Effector memory CD8-positive, alpha-beta T cell (primary cell): Measurements from ENCODE around the gene LRRFIP2.
"Not testable (repeated sequence)": the region's sequence is repeated elsewhere in the genome, so short reads cannot be mapped to it uniquely, and the experiment has no call there.

ENCODE experiments used
- ATAC-seq: fragments of 150-1000 bp; cut with Tn5 transposase; replicated peaks from 2 replicates; pipeline ENCODE4 v1.10.0; 2021; ENCODE audit warnings: mild to moderate bottlenecking, moderate library complexity
- DNase-seq, 3 experiments: peaks; one replicate each; pipeline ENCODE4 v3.0.0; 2021
- H3K27ac Mint-ChIP-seq, 2 donors: one replicate each; pipeline ENCODE4 v1.8.0; 2022; ENCODE audit warnings: mild to moderate bottlenecking in 2 of 2, mixed read lengths in 2 of 2, moderate library complexity in 2 of 2
- H3K27me3 Mint-ChIP-seq, 2 donors: one replicate each; pipeline ENCODE4 v1.8.0; 2022; ENCODE audit warnings: mixed read lengths in 2 of 2
- H3K36me3 Mint-ChIP-seq: one replicate; pipeline ENCODE4 v1.8.0; 2022; ENCODE audit warnings: mild to moderate bottlenecking, moderate library complexity, mixed read lengths; ENCODE audit not compliant: insufficient read depth
- H3K4me1 Mint-ChIP-seq, 2 donors: one replicate each; pipeline ENCODE4 v1.8.0; 2022; ENCODE audit warnings: low read depth in 2 of 2, mixed read lengths in 2 of 2
- H3K4me3 Mint-ChIP-seq, 2 donors: one replicate each; pipeline ENCODE4 v1.8.0; 2022; ENCODE audit warnings: mild to moderate bottlenecking in 2 of 2, mixed read lengths in 2 of 2, moderate library complexity in 2 of 2
- H3K9me3 Mint-ChIP-seq, 2 donors: one replicate each; pipeline ENCODE4 v1.8.0; 2022; ENCODE audit warnings: mixed read lengths in 2 of 2
- total RNA-seq, 9 experiments: gene quantifications; one replicate each; lab custom pipeline; 2026; lab: John Stamatoyannopoulos, UW

Gene LRRFIP2, protein sequence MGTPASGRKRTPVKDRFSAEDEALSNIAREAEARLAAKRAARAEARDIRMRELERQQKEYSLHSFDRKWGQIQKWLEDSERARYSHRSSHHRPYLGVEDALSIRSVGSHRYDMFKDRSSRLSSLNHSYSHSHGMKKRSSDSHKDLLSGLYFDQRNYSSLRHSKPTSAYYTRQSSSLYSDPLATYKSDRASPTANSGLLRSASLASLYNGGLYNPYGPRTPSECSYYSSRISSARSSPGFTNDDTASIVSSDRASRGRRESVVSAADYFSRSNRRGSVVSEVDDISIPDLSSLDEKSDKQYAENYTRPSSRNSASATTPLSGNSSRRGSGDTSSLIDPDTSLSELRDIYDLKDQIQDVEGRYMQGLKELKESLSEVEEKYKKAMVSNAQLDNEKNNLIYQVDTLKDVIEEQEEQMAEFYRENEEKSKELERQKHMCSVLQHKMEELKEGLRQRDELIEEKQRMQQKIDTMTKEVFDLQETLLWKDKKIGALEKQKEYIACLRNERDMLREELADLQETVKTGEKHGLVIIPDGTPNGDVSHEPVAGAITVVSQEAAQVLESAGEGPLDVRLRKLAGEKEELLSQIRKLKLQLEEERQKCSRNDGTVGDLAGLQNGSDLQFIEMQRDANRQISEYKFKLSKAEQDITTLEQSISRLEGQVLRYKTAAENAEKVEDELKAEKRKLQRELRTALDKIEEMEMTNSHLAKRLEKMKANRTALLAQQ
- 42.4 to 87.7 (median 63.8) reads per million in 9 experiments for total RNA-seq

GRCh38 chr3:37174532-37175126 is at the start of gene LRRFIP2:
Gene LRRFIP2 (minus strand): TSS chr3:37174582. CDS start chr3:37148983, 25,599 bp downstream.
- DNase-seq (no peak), ATAC-seq (peak; percentile 23)
- Mint-ChIP-seq H3K4me3 (peak within 1 kb of the TSS; percentile 86 to 89), H3K4me1 (peaks cover 23 to 54% of the 10 kb centered on the region in 2 donors), H3K27ac (peak within 1 kb of the TSS; percentile 81 to 86), H3K36me3 (peaks cover 11% of the 10 kb centered on the region), H3K9me3 (no peaks in the 10 kb centered on the region), H3K27me3 (no peaks in the 10 kb centered on the region)

DNA sequence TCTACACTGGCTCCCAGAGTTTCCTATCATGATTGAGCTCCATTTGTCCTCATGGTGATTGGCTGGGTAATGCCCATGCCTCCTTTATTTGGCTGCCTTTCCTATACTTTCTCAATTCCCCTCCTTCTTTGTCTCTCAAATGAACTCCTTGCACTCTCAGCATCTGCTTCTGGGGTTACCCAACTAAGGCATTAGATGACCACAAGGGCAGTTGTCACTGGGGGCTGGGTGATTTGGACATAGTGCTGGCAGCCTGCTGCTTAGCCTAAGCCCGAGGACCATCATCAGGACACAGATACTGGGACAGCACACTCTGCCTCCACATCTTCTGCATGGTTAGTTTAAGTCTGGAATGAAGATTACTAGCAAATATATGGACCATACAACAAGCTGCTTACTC is 49.2 kb upstream of the LRRFIP2 start:
- DNase-seq (no peak), ATAC-seq (no peak)
- Mint-ChIP-seq H3K36me3 (peaks cover 7% of the 10 kb centered on the region), H3K27me3 (no peaks in the 10 kb centered on the region), H3K4me1 (peaks cover 37 to 49% of the 10 kb centered on the region in 2 donors), H3K4me3 (peak overlapping the region in 1 of 2 donors; percentile 11), H3K9me3 (no peaks in the 10 kb centered on the region), H3K27ac (no peak overlapping the region)

GRCh38 chr3:37223141-37223558 is 48.8 kb upstream of the LRRFIP2 start:
- H3K27ac Mint-ChIP-seq = peak overlapping the region in 1 of 2 donors; percentile 17

DNA sequence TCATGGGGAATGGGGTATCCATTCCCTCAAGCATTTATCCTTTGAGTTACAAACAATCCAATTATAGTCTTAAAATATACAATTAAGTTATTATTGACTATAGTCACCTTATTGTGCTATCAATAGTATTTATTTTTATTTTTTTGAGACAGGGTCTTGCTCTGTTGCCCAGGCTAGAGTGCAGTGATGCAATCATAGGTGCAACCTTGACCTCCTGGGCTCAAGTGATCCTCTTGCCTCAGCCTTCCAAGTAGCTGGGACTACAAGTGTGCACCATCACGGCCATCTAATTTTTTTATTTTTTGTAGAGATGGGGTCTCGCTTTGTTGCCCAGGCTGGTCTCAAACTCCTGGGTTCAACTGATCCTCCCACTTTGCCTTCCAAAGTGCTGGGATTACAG is 48.2 kb upstream of the LRRFIP2 start:
- H3K27me3 Mint-ChIP-seq, DNase-seq, ATAC-seq, H3K9me3 Mint-ChIP-seq, H3K4me3 Mint-ChIP-seq, H3K36me3 Mint-ChIP-seq: not testable (repeated sequence)
- Mint-ChIP-seq H3K4me1 (peaks cover 36 to 42% of the 10 kb centered on the region in 2 donors), H3K27ac (peak overlapping the region in 1 of 2 donors; percentile 17)

More at GRCh38 chr3:37223141-37223558, 48.8 kb upstream of the LRRFIP2 start:
- Mint-ChIP-seq H3K36me3 (peaks cover 8% of the 10 kb centered on the region), H3K4me1 (peaks cover 36 to 48% of the 10 kb centered on the region in 2 donors), H3K9me3 (no peaks in the 10 kb centered on the region), H3K4me3 (peak overlapping the region in 1 of 2 donors; percentile 12), H3K27me3 (no peaks in the 10 kb centered on the region)
- ATAC-seq (no peak), DNase-seq (no peak)

DNA sequence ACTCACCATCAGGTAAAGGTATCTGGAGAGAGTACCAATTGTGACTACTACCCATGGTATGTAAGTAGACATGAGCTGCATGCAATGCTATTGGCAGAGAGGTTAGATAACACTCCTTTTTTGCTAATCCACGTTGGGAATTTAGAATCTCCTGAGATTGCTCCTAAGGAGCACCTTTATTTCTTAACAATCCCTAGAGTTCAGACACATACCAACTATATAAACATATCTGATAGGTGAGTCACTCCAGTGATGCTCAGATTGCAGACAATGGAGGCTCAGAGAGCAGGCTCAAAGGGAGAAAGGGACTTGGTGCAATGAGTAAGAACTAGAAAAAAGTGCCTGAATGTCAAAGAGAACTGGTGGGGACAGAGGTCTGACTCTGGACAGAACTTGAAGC is 47.0 kb upstream of the LRRFIP2 start:
- H3K27me3 Mint-ChIP-seq = no peaks in the 10 kb centered on the region
- peaks cover 6% of the 10 kb centered on the region for H3K36me3 Mint-ChIP-seq
- no peaks in the 10 kb centered on the region for H3K9me3 Mint-ChIP-seq
- peaks cover 44 to 47% of the 10 kb centered on the region in 2 donors for H3K4me1 Mint-ChIP-seq
- H3K27ac Mint-ChIP-seq = peak overlapping the region in 1 of 2 donors; percentile 68
- no peak overlapping the region for H3K4me3 Mint-ChIP-seq
- ATAC-seq (no peak), DNase-seq (no peak)

DNA sequence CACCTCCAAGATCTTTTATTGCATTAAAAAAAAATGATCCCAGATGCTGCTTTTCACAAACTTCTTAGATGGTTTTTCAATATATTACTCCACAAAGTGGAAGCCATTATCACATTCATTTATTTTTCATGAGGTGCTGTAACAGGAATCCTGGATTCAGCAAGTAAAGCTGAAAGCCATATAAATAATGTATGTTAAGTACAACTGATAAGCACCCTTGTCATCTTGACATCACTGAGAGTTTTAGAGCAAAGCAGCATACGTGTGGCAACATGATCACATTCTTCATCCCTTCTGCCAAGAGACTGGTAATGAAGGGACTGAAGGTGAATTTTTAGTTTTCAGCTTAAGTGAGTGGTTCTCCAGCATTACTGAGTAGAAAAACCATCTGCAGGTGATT is 44.9 kb upstream of the LRRFIP2 start:
- Mint-ChIP-seq H3K4me3 (peak overlapping the region; percentile 78 to 80), H3K27me3 (no peaks in the 10 kb centered on the region), H3K4me1 (peaks cover 51 to 56% of the 10 kb centered on the region in 2 donors), H3K36me3 (peaks cover 9% of the 10 kb centered on the region), H3K9me3 (no peaks in the 10 kb centered on the region), H3K27ac (peak overlapping the region; percentile 86 to 91)
- ATAC-seq (no peak), DNase-seq (no peak)

DNA sequence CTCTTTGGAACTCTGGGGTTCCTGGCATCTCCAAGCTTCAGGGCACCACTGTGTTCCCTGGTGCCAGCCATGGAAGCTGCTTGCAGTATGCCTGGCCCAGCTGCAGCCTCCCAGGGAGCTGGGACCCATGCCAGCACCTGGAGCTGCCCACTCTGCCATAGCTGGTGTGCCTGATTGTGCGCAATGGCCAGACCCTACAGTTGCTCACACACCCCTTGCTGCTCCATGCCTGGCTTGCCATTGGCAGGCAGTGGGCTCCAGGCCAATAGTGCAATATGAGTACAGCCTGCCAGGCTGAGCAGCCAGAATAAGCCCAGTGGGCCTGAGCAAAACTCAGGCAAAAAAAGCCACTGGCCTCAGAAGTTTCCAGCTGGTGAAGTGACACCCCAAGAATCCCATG is 43.8 kb upstream of the LRRFIP2 start:
- ATAC-seq (no peak), DNase-seq (no peak)

GRCh38 chr3:37217098-37217849 is 42.9 kb upstream of the LRRFIP2 start:
- H3K9me3 Mint-ChIP-seq = no peaks in the 10 kb centered on the region
- H3K4me1 Mint-ChIP-seq = peaks cover 44 to 46% of the 10 kb centered on the region in 2 donors
- peaks cover 9% of the 10 kb centered on the region for H3K36me3 Mint-ChIP-seq
- DNase-seq (peak; percentile 9 to 34 (median 28)), ATAC-seq (peak; percentile 77)
- no peaks in the 10 kb centered on the region for H3K27me3 Mint-ChIP-seq
- peak overlapping the region; percentile 82 to 86 for H3K27ac Mint-ChIP-seq
- H3K4me3 Mint-ChIP-seq = peak overlapping the region; percentile 78 to 80

More for the DNA sequence above, 43.8 kb upstream of the LRRFIP2 start:
- H3K9me3 Mint-ChIP-seq = no peaks in the 10 kb centered on the region
- peaks cover 49 to 51% of the 10 kb centered on the region in 2 donors for H3K4me1 Mint-ChIP-seq
- peaks cover 9% of the 10 kb centered on the region for H3K36me3 Mint-ChIP-seq
- peak overlapping the region; percentile 78 to 80 for H3K4me3 Mint-ChIP-seq
- H3K27me3 Mint-ChIP-seq = no peaks in the 10 kb centered on the region
- peak overlapping the region; percentile 86 to 91 for H3K27ac Mint-ChIP-seq

DNA sequence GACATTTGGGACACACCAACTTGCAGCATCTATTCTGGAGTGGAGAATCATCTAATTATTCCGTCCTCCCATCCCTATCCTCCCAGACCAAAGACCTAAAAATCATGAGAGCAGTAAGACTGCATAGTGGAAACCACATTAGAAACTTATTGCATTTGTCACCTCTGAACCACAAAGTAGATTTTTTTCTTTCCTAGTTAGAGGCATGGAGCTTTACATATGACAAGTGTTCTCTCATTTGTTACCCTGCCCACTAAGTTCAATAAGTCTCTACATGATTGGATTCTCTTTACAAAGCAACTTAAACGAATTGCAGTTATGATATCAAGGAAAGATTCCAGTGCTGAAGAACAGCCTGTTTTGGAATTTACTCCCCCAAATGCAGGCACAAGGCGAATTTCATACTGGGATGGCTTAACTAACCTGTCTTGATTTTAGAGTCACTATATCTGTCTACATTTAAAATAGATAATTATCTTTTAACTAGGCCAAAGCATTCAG is 42.3 kb upstream of the LRRFIP2 start:
- Mint-ChIP-seq H3K27me3 (no peaks in the 10 kb centered on the region), H3K36me3 (peaks cover 9% of the 10 kb centered on the region), H3K9me3 (no peaks in the 10 kb centered on the region), H3K4me3 (peak overlapping the region; percentile 78 to 80), H3K27ac (peak overlapping the region; percentile 82 to 86), H3K4me1 (peaks cover 44 to 46% of the 10 kb centered on the region in 2 donors)
- peak; percentile 86 for ATAC-seq
- peak in 2 of 3 experiments; percentile 10 to 35 for DNase-seq

GRCh38 chr3:37214076-37214475 is 39.7 kb upstream of the LRRFIP2 start:
- Mint-ChIP-seq H3K27ac (peak overlapping the region in 1 of 2 donors; percentile 77), H3K36me3 (peaks cover 7% of the 10 kb centered on the region), H3K4me3 (no peak overlapping the region), H3K27me3 (no peaks in the 10 kb centered on the region), H3K9me3 (no peaks in the 10 kb centered on the region), H3K4me1 (peaks cover 34 to 36% of the 10 kb centered on the region in 2 donors)
- no peak for DNase-seq
- no peak for ATAC-seq

- H3K27me3 Mint-ChIP-seq = no peaks in the 10 kb centered on the region
- DNase-seq = no peak
- H3K27ac Mint-ChIP-seq = no peak overlapping the region
- no peak overlapping the region for H3K4me3 Mint-ChIP-seq
- no peaks in the 10 kb centered on the region for H3K9me3 Mint-ChIP-seq
- no peaks in the 10 kb centered on the region for H3K36me3 Mint-ChIP-seq
- peaks cover 4 to 8% of the 10 kb centered on the region in 2 donors for H3K4me1 Mint-ChIP-seq
- no peak for ATAC-seq
These were observed 35.8 kb upstream of the LRRFIP2 start for GRCh38 chr3:37210230-37210629.

DNA sequence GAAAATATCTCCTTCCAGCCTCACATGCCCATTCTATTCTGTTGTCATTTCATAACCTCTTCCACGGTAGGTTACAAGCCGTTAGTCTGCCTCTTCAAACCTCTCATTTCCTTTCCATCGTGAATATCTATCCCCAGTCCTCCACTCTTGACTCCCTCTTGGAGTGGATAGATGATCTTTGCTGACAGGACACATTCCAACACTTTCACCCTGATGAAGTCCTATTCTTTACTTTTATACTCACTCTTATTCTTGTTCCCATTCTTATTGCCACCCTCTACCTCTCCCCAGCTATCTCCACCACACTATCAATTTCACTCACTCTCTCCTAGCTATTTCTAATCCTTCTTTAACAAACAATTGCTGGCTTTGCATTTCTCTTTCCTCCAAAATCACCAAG is 34.2 kb upstream of the LRRFIP2 start:
- H3K27ac Mint-ChIP-seq, H3K4me1 Mint-ChIP-seq, H3K36me3 Mint-ChIP-seq, ATAC-seq, H3K9me3 Mint-ChIP-seq, H3K27me3 Mint-ChIP-seq, H3K4me3 Mint-ChIP-seq, DNase-seq: not testable (repeated sequence)
